IPS-18a (cell line): ENCODE data around the gene LRFN2.

Experiments
- H3K27ac ChIP-seq: one replicate; pipeline ENCODE4 v1.5.1; 2013; ENCODE audit warnings: low read length
- H3K27me3 ChIP-seq: one replicate; pipeline ENCODE4 v1.6.1; 2013; ENCODE audit warnings: mild to moderate bottlenecking, low read length; ENCODE audit not compliant: control insufficient read depth, insufficient read depth
- H3K36me3 ChIP-seq: one replicate; pipeline ENCODE4 v1.6.1; 2013; ENCODE audit warnings: low read depth, low read length; ENCODE audit not compliant: control insufficient read depth
- H3K4me1 ChIP-seq: one replicate; pipeline ENCODE4 v1.6.1; 2013; ENCODE audit warnings: low read depth, low read length; ENCODE audit not compliant: control insufficient read depth
- H3K4me3 ChIP-seq: one replicate; pipeline ENCODE4 v1.5.1; 2013; ENCODE audit warnings: low read length
- H3K9ac ChIP-seq: one replicate; pipeline ENCODE4 v1.6.1; 2013; ENCODE audit warnings: mild to moderate bottlenecking, low read length, moderate library complexity
- H3K9me3 ChIP-seq: one replicate; pipeline ENCODE4 v1.6.1; 2013; ENCODE audit warnings: low read depth, low read length; ENCODE audit not compliant: control insufficient read depth

Gene LRFN2

DNA sequence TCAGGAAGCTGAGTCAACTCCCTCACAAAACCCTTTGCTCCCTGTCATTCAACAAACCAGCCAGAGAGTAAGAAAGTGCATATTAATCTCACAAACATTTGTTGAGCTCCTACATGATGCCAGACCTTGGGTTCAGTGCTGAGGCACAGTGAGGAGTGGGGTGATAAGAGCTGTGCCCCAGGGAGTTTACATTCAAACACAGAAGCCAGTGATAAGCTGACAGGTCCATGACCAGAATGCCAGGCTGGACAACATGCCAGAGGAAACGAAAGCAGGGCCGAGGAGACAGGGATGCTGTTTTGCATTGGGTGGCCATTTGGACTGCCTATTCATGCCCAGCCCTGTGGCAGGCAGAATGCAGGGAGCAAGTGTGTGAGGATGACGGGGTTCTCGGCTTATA, 76.7 kb downstream of the LRFN2 start:
- no peaks in the 10 kb centered on the region for H3K9me3 ChIP-seq
- H3K4me3 ChIP-seq, result no peak overlapping the region
- H3K36me3 ChIP-seq, result no peaks in the 10 kb centered on the region
- peaks cover 4% of the 10 kb centered on the region for H3K4me1 ChIP-seq
- H3K27ac ChIP-seq, result no peak overlapping the region
- H3K27me3 ChIP-seq, result no peaks in the 10 kb centered on the region
- H3K9ac ChIP-seq, result no peak overlapping the region

DNA sequence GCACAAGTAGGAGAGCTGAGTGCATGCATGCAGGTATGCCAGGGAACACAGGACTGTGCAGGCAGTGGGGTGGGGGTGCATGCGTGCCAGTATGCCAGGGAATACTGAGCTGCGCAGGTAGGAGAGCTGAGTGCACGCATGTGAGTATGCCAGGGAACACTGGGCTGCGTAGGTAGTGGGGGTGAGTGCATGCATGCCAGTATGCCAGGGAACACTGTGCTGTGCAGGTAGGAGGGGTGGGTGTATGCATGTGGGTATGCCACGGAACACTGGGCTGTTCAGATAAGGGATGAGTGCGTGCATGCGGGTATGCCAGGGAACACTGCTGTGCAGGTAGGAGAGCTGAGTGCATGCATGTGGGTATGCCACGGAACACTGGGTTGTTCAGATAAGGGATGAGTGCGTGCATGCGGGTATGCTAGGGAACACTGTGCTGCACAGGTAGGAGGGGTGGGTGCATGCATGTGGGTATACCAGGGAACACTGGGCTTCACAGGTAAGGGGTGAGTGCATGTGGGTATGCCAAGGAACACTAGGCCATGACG, 77.4 kb downstream of the LRFN2 start:
- Histone ChIP-seq H3K27me3 (no peaks in the 10 kb centered on the region), H3K4me3 (no peak overlapping the region), H3K27ac (no peak overlapping the region), H3K9ac (no peak overlapping the region), H3K4me1 (peaks cover 4% of the 10 kb centered on the region), H3K9me3 (no peaks in the 10 kb centered on the region), H3K36me3 (no peaks in the 10 kb centered on the region)

DNA sequence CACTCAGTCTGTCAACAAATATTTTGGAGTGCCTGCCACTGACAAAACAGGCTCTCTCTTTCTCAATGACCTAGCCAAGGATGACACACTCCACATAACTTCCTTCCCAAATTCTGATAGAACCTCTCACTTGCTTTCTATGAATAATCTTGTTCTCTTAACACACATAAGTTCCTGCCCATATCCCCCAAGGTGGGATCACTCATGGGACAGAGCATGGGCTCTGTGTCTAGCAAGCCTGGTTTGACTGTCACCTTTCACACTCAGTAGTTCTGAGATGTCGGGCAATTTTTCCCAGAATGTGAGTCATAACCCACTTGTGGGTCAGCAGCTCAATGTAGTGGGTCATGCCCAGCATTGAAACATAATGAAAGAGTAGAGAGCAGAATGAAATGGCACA, 78.1 kb downstream of the LRFN2 start:
- H3K36me3 ChIP-seq, result no peaks in the 10 kb centered on the region
- no peak overlapping the region for H3K4me3 ChIP-seq
- H3K4me1 ChIP-seq, result peaks cover 4% of the 10 kb centered on the region
- H3K9me3 ChIP-seq, result no peaks in the 10 kb centered on the region
- no peaks in the 10 kb centered on the region for H3K27me3 ChIP-seq
- no peak overlapping the region for H3K27ac ChIP-seq
- H3K9ac ChIP-seq, result no peak overlapping the region

DNA sequence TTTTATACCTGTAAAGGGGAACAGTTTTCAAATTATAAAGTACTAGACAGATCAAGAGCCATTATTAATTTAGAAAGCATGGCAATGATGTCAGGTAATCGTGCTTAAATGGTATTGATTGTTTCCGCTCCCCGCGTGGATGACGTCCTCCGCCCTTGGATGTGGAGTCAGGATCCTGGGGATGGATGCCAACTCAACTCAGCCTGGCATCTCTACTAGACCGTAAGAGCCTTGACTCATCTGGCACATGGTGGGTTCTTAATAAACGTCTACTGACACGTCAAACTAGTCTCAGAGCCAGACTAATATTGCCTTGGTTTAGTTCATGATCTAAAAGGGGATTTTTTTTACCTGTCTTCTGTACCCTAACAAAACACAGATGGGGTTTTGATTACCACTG, 80.2 kb downstream of the LRFN2 start:
- no peaks in the 10 kb centered on the region for H3K27me3 ChIP-seq
- no peaks in the 10 kb centered on the region for H3K9me3 ChIP-seq
- no peaks in the 10 kb centered on the region for H3K4me1 ChIP-seq

DNA sequence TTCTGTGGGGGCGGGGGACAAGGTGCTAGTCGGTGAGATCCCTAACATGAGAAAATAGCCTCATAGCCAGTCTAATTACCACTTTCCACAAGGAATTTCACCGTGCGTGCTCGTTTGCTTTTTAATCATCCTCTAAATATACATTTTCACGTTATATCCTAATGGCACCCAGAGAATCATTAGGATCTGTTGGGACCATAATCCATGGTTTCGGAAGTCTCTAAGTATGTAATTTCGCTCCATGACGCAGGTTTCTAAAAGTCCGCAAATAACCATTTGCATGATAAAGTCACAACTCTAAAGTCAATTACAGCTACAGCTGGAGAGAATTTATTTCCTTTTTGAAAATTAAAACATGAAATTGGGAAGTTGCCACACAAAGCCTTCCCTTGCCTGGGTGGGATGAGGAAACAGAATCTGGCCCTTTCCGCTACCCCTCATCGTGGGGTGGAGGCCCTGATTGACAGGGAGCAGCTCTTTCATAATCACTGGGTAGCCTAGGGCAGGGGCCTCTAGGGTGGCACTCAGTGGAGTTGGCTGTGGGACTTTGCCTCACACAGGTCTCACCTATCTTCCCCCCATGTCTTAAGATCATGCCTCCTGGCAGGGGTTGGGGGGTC, 81.9 kb downstream of the LRFN2 start:
- H3K9me3 ChIP-seq, result no peaks in the 10 kb centered on the region
- H3K36me3 ChIP-seq, result no peaks in the 10 kb centered on the region
- H3K27ac ChIP-seq, result no peak overlapping the region
- H3K27me3 ChIP-seq, result no peaks in the 10 kb centered on the region
- H3K4me1 ChIP-seq, result no peaks in the 10 kb centered on the region
- no peak overlapping the region for H3K9ac ChIP-seq
- H3K4me3 ChIP-seq, result no peak overlapping the region

More for the DNA sequence above, 80.2 kb downstream of the LRFN2 start:
- Histone ChIP-seq H3K4me3 (no peak overlapping the region), H3K36me3 (no peaks in the 10 kb centered on the region), H3K27ac (no peak overlapping the region), H3K9ac (no peak overlapping the region)

DNA sequence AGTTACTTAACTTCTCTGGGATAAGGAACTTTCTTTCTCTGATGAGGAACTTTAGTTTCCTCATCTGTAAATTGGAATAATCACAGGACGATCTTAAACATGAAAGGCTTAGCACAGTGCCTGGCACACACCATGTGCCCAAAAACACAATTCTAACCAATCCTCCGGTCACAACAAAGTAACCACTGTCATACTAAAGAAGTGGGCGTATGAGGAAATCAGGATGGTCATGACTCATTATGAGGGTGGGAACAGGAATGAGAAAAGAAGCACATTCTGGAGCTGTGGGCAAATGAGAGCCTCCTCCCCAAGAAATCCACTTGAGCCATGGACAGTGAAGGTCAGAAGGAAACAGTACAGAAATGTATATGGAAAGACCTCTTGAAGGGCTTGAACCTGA, 82.9 kb downstream of the LRFN2 start:
- no peaks in the 10 kb centered on the region for H3K27me3 ChIP-seq
- H3K9ac ChIP-seq, result no peak overlapping the region
- H3K4me1 ChIP-seq, result no peaks in the 10 kb centered on the region
- no peak overlapping the region for H3K27ac ChIP-seq
- H3K9me3 ChIP-seq, result no peaks in the 10 kb centered on the region
- H3K36me3 ChIP-seq, result no peaks in the 10 kb centered on the region
- H3K4me3 ChIP-seq, result no peak overlapping the region

DNA sequence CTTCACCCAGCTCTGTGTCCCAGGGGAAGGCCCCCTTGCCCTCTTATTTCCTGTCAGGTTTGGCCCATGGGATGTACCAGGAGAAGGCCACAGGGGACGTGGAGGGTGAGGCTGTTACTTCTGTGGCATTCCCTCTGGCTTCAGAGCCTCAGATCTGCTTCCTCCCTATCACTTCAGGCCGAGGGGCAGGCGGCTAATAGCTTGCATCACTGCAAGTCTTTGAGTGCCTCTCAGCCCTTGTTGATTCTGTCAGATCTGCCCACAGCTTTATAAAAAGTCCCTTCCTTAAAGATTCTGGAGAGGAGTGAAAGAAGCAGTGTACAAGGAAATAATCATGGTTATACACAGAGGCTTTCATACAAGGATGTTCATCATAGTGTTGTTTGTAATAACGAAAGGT, 86.9 kb downstream of the LRFN2 start:
- Histone ChIP-seq H3K27ac (no peak overlapping the region), H3K4me3 (no peak overlapping the region), H3K27me3 (no peaks in the 10 kb centered on the region), H3K9me3 (no peaks in the 10 kb centered on the region), H3K4me1 (no peaks in the 10 kb centered on the region), H3K36me3 (no peaks in the 10 kb centered on the region), H3K9ac (no peak overlapping the region)

DNA sequence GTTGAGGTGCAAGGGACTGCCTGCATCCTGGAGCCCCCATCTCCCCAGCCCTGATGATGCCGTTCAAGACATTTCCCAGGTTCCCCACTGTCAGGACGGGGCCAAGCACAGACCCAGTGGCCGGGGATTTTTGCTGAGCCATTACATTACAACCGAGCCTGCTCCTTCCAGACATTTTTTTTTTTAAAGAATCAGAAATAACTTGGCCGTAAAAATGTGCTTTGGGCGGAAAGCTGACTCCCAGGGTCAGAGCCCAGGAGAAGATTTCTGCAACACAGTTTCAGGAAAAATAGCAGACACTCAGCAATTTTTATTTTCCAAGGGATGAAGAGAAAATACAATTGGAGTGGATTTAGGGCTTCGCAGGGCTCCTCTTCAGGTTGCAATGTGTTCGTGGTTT, 87.9 kb downstream of the LRFN2 start:
- Histone ChIP-seq H3K27me3 (no peaks in the 10 kb centered on the region), H3K36me3 (no peaks in the 10 kb centered on the region), H3K9ac (no peak overlapping the region), H3K27ac (no peak overlapping the region), H3K4me1 (no peaks in the 10 kb centered on the region), H3K4me3 (no peak overlapping the region), H3K9me3 (no peaks in the 10 kb centered on the region)

DNA sequence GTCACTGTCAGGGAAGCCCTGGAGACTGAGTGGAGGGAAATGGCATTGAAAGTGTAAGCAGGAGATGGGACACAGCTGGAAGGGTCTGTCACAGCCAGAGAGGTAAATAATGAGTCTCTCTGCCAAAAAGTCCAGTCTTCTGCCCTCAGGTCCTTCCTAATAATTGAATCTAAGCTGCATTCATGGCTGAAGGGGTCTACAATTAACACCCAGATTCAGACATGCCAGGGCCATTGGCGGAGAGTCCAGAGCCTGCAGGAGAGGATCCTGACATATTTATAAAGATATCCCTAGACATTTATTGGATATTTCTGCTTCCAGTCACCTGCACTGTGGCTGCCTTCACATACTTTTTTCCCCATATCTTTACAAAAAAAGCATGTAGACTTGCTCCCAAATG, 89.0 kb downstream of the LRFN2 start:
- H3K4me1 ChIP-seq, result no peaks in the 10 kb centered on the region
- no peak overlapping the region for H3K27ac ChIP-seq
- H3K4me3 ChIP-seq, result no peak overlapping the region
- no peaks in the 10 kb centered on the region for H3K9me3 ChIP-seq
- H3K27me3 ChIP-seq, result no peaks in the 10 kb centered on the region
- no peak overlapping the region for H3K9ac ChIP-seq
- H3K36me3 ChIP-seq, result no peaks in the 10 kb centered on the region

DNA sequence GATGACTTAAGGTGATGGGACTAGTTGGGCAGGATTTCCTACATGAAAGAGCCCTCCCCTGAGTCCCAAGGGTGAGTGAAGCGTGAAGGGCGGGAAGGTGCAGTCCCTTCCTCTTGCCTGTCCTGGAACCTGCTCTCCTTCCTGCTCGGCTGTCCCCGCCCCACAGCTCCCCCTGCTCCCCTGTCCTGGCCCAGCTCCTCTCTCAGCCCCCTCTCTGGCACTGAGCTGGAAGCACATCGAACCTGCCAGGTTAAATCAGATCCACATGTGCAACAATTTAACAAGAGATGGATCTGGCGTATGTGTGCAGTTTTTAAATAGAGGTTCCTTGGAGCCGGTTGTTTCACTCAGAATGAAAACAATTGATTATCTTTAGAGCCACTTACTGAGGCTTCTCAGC, 95.0 kb downstream of the LRFN2 start:
- no peak overlapping the region for H3K9ac ChIP-seq
- H3K27ac ChIP-seq, result no peak overlapping the region
- no peaks in the 10 kb centered on the region for H3K4me1 ChIP-seq
- H3K9me3 ChIP-seq, result no peaks in the 10 kb centered on the region
- H3K36me3 ChIP-seq, result no peaks in the 10 kb centered on the region
- no peak overlapping the region for H3K4me3 ChIP-seq
- no peaks in the 10 kb centered on the region for H3K27me3 ChIP-seq

DNA sequence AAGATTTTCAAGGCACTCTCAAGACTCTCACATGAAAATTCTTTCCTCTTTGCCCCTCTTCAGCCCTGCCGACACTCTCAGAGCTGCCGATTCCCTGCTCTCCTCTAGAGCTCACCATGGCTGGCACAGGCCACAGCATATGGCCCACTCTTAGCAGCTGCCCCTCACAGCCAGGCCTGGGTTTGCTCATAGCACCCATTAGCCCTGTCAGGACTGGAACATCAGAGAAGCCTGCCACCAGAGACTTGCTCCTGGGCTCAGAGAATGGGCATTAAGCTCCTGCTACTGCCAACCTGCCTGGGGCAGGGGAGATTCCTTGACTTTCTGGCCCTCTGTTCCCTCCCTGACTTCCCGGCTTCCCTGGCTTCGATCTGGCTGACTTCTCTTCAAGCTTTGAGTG, 96.7 kb downstream of the LRFN2 start:
- Histone ChIP-seq H3K4me1 (no peaks in the 10 kb centered on the region), H3K9ac (no peak overlapping the region), H3K4me3 (no peak overlapping the region), H3K27ac (no peak overlapping the region), H3K27me3 (no peaks in the 10 kb centered on the region), H3K9me3 (no peaks in the 10 kb centered on the region), H3K36me3 (no peaks in the 10 kb centered on the region)

DNA sequence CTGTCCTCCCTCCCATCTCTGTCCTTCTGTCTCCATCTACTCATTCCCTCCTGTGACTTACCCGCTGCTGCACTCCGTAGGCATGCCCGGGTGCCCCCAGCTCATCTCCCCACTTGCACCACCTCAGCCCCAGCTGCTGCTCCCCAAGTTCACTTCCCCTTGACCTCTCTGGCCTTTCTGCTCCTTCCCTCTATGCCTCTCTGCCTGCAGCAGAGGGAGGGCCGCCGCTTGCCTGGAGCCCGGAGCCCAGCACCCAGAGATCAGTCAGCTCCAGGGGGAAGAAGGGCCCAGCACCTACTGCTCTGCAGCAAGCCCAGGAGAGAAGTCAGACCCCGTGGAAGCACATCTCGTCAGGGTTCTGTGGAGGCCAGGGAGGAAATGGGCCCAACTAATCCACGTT, 97.4 kb downstream of the LRFN2 start:
- H3K9ac ChIP-seq, result no peak overlapping the region
- H3K9me3 ChIP-seq, result no peaks in the 10 kb centered on the region
- H3K4me3 ChIP-seq, result no peak overlapping the region
- no peaks in the 10 kb centered on the region for H3K4me1 ChIP-seq
- H3K27me3 ChIP-seq, result no peaks in the 10 kb centered on the region
- H3K27ac ChIP-seq, result no peak overlapping the region
- no peaks in the 10 kb centered on the region for H3K36me3 ChIP-seq
